Glomerular endothelial cell (primary cell): ENCODE results near the gene OPN4. TPM values are rescaled to one million over a fixed set of nuclear protein-coding genes. Genes with fewer than 3 reads are reported as not detected.

Experiments
- DNase-seq: peaks from one replicate; pipeline ENCODE4 v3.0.0-alpha.2; 2011; ENCODE audit warnings: low read depth, low spot score; ENCODE audit errors: extremely low read depth
- total RNA-seq: library from RNA; depleted of rRNA; stranded (reverse); fragments of >200 nt; gene quantifications from 2 replicates; pipeline ENCODE4 v1.2.3, GENCODE V29; 2015

Gene OPN4
- total RNA-seq, 1 donor from 2014 or later, result not detected

GRCh38 chr10:86647773-86648703 lies 6.3 kb upstream of the OPN4 start:
- no peak for DNase-seq

- DNase-seq, result no peak
Measured at GRCh38 chr10:86648704-86649427, 5.5 kb upstream of the OPN4 start.

- DNase-seq, result no peak
Measured at GRCh38 chr10:86649471-86650150, 4.7 kb upstream of the OPN4 start.

- no peak for DNase-seq
Measured at GRCh38 chr10:86650151-86650550, 4.2 kb upstream of the OPN4 start.

- no peak for DNase-seq
Measured at GRCh38 chr10:86651021-86651471, 3.3 kb upstream of the OPN4 start.

- no peak for DNase-seq
Measured at GRCh38 chr10:86651631-86652331, 2.6 kb upstream of the OPN4 start.

GRCh38 chr10:86652361-86653202 lies 1.8 kb upstream of the OPN4 start:
- DNase-seq, result no peak

- DNase-seq, result no peak
Measured at GRCh38 chr10:86653379-86653778, 968 bp upstream of the OPN4 start.

GRCh38 chr10:86653987-86654386 lies 360 bp upstream of the OPN4 start:
- DNase-seq, result no peak

GRCh38 chr10:86655173-86655540 lies 810 bp downstream of the OPN4 start:
- DNase-seq, result no peak

- DNase-seq, result no peak
Measured at GRCh38 chr10:86655596-86655995, 1.2 kb downstream of the OPN4 start.

- DNase-seq, result no peak
Measured at GRCh38 chr10:86657011-86657395, 2.7 kb downstream of the OPN4 start.

GRCh38 chr10:86657396-86658011 lies 3.2 kb downstream of the OPN4 start:
- no peak for DNase-seq

GRCh38 chr10:86658261-86658741 lies 4.0 kb downstream of the OPN4 start:
- no peak for DNase-seq

- DNase-seq, result no peak
Measured at GRCh38 chr10:86658751-86659150, 4.4 kb downstream of the OPN4 start.

GRCh38 chr10:86659161-86659691 lies 4.9 kb downstream of the OPN4 start:
- DNase-seq, result no peak

- DNase-seq, result no peak
Measured at GRCh38 chr10:86659721-86660453, 5.5 kb downstream of the OPN4 start.
